Prostate gland (tissue), 2 donors: Measurements from ENCODE around the gene CACNA1E.

ENCODE experiments used
- POLR2A ChIP-seq: fragments of 450-650 bp; IDR thresholded peaks from one replicate; pipeline ENCODE4 v1.6.1; 2016; ENCODE audit warnings: antibody characterized with exemption, mild to moderate bottlenecking
- POLR2AphosphoS5 ChIP-seq: sonication (generic); formaldehyde crosslinking; IDR thresholded peaks from one replicate; pipeline ENCODE4 v1.6.1; 2017; ENCODE audit warnings: antibody characterized with exemption
- TF ChIP-seq, protein P1 (sequence below), 4 experiments: fragments of 200-600 bp in 2 of 4; fragments of 450-650 bp in 2 of 4; sonication (generic) in 2 of 4; IDR thresholded peaks; 1 replicate in 3 of 4; 2 replicates in 1 of 4; pipeline ENCODE4 v1.5.1; 2016 to 2019; ENCODE audit warnings: antibody characterized with exemption in 4 of 4, mild to moderate bottlenecking in 2 of 4, moderate library complexity in 2 of 4

DNA sequence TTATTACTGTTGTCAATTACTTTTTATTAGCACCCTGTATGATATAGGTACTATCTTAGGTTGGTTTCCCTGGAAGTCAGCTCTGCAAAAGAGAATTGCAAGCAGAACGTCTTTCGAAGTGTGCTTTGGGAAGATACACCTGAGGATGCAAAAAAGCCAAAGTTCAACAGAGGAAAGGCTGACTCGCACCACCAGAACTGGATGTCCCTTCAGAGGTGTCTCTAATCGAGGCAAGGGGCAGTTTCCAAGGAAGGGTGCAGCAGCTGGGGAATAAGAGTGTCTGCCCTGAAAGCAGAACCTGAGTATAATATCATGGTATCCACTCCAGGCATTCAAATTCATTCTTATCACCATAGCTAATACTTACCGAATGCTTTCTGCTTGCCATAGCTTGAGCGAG, 149.6 kb downstream of the CACNA1E start:
- TF ChIP-seq POLR2A (no peak), POLR2AphosphoS5 (no peak)
- TF ChIP-seq, protein P1, sequence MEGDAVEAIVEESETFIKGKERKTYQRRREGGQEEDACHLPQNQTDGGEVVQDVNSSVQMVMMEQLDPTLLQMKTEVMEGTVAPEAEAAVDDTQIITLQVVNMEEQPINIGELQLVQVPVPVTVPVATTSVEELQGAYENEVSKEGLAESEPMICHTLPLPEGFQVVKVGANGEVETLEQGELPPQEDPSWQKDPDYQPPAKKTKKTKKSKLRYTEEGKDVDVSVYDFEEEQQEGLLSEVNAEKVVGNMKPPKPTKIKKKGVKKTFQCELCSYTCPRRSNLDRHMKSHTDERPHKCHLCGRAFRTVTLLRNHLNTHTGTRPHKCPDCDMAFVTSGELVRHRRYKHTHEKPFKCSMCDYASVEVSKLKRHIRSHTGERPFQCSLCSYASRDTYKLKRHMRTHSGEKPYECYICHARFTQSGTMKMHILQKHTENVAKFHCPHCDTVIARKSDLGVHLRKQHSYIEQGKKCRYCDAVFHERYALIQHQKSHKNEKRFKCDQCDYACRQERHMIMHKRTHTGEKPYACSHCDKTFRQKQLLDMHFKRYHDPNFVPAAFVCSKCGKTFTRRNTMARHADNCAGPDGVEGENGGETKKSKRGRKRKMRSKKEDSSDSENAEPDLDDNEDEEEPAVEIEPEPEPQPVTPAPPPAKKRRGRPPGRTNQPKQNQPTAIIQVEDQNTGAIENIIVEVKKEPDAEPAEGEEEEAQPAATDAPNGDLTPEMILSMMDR (IDR thresholded peaks at IDR 0.05), result no peak
